ENCODE measurements around the gene VPS16. TPM values are rescaled to one million over a fixed set of nuclear protein-coding genes. Genes with fewer than 3 reads are reported as not detected.

Gene VPS16
- total RNA-seq, 1 experiment from 2014 or later: 26.2 TPM

- TF ChIP-seq TP53 (CRISPR knock-in tag; IDR thresholded peaks at IDR 0.05) (no peak), SMAD3 (CRISPR knock-in tag; IDR thresholded peaks at IDR 0.05; ENCODE audit: borderline replicate concordance) (no peak), ATF6 (CRISPR knock-in tag; IDR thresholded peaks at IDR 0.05) (no peak), FOXJ3 (CRISPR knock-in tag; IDR thresholded peaks at IDR 0.05; ENCODE audit: borderline replicate concordance) (no peak), ZNF423 (CRISPR knock-in tag; IDR thresholded peaks at IDR 0.05) (no peak), ATF1 (CRISPR knock-in tag; IDR thresholded peaks at IDR 0.05) (no peak), NFYB (CRISPR knock-in tag; conservative IDR thresholded peaks at IDR 0.05; ENCODE audit: low read depth) (no peak), HMGA2 (CRISPR knock-in tag; IDR thresholded peaks at IDR 0.05) (no peak), ZNF263 (CRISPR knock-in tag; IDR thresholded peaks at IDR 0.05; ENCODE audit: low read depth) (no peak), GTF2I (CRISPR knock-in tag; conservative IDR thresholded peaks at IDR 0.05) (no peak), TEAD1 (CRISPR knock-in tag; IDR thresholded peaks at IDR 0.05) (no peak), NR3C1 (CRISPR knock-in tag; conservative IDR thresholded peaks at IDR 0.05; ENCODE audit: low read depth) (no peak), NR2C2 (CRISPR knock-in tag; IDR thresholded peaks at IDR 0.05) (no peak), GRHL2 (CRISPR knock-in tag; IDR thresholded peaks at IDR 0.05; ENCODE audit: insufficient replicate concordance, severe bottlenecking) (no peak), KAT7 (CRISPR knock-in tag; IDR thresholded peaks at IDR 0.05; ENCODE audit: borderline replicate concordance) (no peak), GABPB1 (CRISPR knock-in tag; IDR thresholded peaks at IDR 0.05) (no peak)
- TF ChIP-seq, protein P1, sequence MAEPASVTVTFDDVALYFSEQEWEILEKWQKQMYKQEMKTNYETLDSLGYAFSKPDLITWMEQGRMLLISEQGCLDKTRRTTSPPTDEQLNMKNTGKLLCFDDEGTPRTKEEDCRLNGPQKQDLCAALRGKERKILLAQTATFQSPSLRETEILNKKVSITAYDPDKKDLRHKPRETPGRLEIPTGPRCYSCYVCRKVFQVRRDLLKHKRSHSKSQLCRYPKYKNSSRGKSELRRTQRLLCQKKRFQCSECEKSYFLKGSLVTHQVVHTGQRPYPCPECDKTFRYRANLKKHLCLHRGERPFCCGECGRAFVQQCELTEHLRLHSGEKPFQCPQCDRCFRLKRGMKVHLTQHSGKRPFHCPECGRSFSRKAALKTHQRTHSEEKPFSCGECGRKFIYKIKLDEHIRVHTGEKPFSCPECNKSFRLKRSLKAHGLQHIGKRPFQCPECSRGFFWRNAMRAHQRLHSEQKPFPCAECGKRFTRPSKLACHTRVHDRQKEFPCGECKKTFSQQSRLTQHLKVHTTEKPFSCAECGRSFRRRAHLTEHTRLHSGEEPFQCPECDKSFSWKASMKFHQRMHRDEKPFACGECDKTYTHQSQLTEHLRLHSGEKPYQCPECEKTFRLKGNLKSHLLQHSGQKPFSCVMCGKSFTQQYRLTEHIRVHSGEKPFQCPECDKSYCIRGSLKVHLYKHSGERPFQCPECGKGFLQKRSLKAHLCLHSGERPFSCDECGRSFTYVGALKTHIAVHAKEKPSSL (CRISPR knock-in tag; conservative IDR thresholded peaks at IDR 0.05): no peak
- TF ChIP-seq, protein P2, sequence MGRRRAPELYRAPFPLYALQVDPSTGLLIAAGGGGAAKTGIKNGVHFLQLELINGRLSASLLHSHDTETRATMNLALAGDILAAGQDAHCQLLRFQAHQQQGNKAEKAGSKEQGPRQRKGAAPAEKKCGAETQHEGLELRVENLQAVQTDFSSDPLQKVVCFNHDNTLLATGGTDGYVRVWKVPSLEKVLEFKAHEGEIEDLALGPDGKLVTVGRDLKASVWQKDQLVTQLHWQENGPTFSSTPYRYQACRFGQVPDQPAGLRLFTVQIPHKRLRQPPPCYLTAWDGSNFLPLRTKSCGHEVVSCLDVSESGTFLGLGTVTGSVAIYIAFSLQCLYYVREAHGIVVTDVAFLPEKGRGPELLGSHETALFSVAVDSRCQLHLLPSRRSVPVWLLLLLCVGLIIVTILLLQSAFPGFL (CRISPR knock-in tag; IDR thresholded peaks at IDR 0.05; ENCODE audit: borderline replicate concordance): no peak
- ATAC-seq: no peak
- no peak within 1 kb of the TSS for H3K4me3 Mint-ChIP-seq
- H3K9me3 Mint-ChIP-seq: peaks cover 18% of the 10 kb centered on the region
- peaks cover 59% of the 10 kb centered on the region for H3K27me3 Mint-ChIP-seq (ENCODE audit: low read depth)
- no peak within 1 kb of the TSS for H3K27ac Mint-ChIP-seq
- H3K36me3 Mint-ChIP-seq: no peaks in the 10 kb centered on the region
- H3K4me1 Mint-ChIP-seq: peaks cover 10% of the 10 kb centered on the region
- DNase-seq (ENCODE audit: low spot score): no peak
- ChIA-PET CTCF (interaction anchor here (0.6 to 1.7 kb wide), 16 partner anchors 10 to 1396 kb away, joined by 3 to 16 read pairs (median 4); partner anchors contain the start of genes CPXM1, PCED1A and VPS16), POLR2A (no interaction called here)
These were observed 24.4 kb upstream of the VPS16 start, which contains the start of gene TMEM239 for GRCh38 chr20:2816030-2816582. Gene TMEM239 (plus strand): TSS chr20:2816364. CDS start chr20:2816555, 191 bp downstream.

- Mint-ChIP-seq H3K9me3 (peaks cover 14% of the 10 kb centered on the region), H3K36me3 (no peaks in the 10 kb centered on the region), H3K4me1 (peaks cover 14% of the 10 kb centered on the region), H3K27ac (no peak overlapping the region), H3K27me3 (ENCODE audit: low read depth) (peaks cover 60% of the 10 kb centered on the region), H3K4me3 (no peak overlapping the region)
- POLR2A ChIA-PET: no interaction called here
- CTCF ChIA-PET: interaction anchor here (0.6 to 1.7 kb wide), 16 partner anchors 10 to 1395 kb away, joined by 3 to 16 read pairs (median 4); partner anchors contain the start of genes CPXM1, PCED1A and VPS16
- TF ChIP-seq NR1H2 (CRISPR knock-in tag; IDR thresholded peaks at IDR 0.05) (no peak), RORB (CRISPR knock-in tag; IDR thresholded peaks at IDR 0.05) (no peak), CREB1 (CRISPR knock-in tag; IDR thresholded peaks at IDR 0.05) (no peak), KAT7 (CRISPR knock-in tag; IDR thresholded peaks at IDR 0.05; ENCODE audit: borderline replicate concordance) (no peak), HMGA2 (CRISPR knock-in tag; IDR thresholded peaks at IDR 0.05) (no peak)
- TF ChIP-seq, protein P3, sequence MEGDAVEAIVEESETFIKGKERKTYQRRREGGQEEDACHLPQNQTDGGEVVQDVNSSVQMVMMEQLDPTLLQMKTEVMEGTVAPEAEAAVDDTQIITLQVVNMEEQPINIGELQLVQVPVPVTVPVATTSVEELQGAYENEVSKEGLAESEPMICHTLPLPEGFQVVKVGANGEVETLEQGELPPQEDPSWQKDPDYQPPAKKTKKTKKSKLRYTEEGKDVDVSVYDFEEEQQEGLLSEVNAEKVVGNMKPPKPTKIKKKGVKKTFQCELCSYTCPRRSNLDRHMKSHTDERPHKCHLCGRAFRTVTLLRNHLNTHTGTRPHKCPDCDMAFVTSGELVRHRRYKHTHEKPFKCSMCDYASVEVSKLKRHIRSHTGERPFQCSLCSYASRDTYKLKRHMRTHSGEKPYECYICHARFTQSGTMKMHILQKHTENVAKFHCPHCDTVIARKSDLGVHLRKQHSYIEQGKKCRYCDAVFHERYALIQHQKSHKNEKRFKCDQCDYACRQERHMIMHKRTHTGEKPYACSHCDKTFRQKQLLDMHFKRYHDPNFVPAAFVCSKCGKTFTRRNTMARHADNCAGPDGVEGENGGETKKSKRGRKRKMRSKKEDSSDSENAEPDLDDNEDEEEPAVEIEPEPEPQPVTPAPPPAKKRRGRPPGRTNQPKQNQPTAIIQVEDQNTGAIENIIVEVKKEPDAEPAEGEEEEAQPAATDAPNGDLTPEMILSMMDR (IDR thresholded peaks at IDR 0.05): peak; percentile 31; the same call in 1 of the 2 replicates
- ATAC-seq (peak; percentile 18), DNase-seq (ENCODE audit: low spot score) (peak; percentile 56)
These were observed 23.8 kb upstream of the VPS16 start for GRCh38 chr20:2816583-2817340.
